ENCODE results near the gene METTL25.

DNA sequence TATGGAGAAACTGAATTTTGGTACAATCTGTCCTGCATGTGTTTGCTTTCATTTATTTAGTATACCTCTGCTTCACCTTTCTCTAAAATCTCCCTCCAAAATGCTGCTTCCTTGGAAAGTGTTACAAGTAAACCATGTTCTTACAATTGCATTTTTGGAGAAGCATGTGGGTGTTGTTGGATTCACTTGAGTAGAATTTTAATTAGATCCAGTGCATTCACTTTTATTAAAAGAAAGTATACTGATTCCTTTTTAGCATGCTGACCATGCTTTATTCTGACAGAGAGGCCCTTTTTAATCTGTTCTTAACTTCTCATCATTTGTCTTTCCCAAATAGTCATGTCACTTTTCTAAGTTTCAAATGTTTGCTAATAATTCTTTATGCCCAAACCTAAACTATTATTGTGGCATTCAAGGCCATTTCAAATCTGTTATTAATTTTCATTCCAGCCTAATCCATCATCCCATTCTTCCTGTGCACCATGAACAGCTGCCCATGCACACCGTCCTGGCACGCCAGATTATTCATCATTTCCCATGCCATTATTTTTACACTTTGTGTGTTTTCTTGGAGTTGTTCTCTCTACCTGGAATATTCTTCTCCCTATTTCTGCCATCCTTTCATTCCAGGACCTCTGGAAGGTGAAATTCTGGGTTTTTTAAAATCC lies 90.7 kb downstream of the METTL25 start:
- TF ChIP-seq, protein P1, sequence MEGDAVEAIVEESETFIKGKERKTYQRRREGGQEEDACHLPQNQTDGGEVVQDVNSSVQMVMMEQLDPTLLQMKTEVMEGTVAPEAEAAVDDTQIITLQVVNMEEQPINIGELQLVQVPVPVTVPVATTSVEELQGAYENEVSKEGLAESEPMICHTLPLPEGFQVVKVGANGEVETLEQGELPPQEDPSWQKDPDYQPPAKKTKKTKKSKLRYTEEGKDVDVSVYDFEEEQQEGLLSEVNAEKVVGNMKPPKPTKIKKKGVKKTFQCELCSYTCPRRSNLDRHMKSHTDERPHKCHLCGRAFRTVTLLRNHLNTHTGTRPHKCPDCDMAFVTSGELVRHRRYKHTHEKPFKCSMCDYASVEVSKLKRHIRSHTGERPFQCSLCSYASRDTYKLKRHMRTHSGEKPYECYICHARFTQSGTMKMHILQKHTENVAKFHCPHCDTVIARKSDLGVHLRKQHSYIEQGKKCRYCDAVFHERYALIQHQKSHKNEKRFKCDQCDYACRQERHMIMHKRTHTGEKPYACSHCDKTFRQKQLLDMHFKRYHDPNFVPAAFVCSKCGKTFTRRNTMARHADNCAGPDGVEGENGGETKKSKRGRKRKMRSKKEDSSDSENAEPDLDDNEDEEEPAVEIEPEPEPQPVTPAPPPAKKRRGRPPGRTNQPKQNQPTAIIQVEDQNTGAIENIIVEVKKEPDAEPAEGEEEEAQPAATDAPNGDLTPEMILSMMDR (IDR thresholded peaks at IDR 0.05) = no peak
- TF ChIP-seq POLR2A (IDR thresholded peaks at IDR 0.05) = no peak
